Testis (tissue), 3 donors: ENCODE measurements around the gene DPP3. TPM values are rescaled to one million over a fixed set of nuclear protein-coding genes. Genes with fewer than 3 reads are reported as not detected.

Source experiments
- DNase-seq: peaks from one replicate; pipeline ENCODE4 v3.0.0-alpha.2; 2019
- H3K27ac ChIP-seq, 2 donors: fragments of 200-600 bp; sonication (generic); one replicate each; pipeline ENCODE4 v1.5.1; 2019
- H3K27me3 ChIP-seq: fragments of 200-600 bp; sonication (generic); one replicate; pipeline ENCODE4 v1.5.1; 2019
- H3K36me3 ChIP-seq: fragments of 200-600 bp; sonication (generic); one replicate; pipeline ENCODE4 v1.5.1; 2017; ENCODE audit warnings: low read depth; ENCODE audit errors: missing control alignments
- H3K4me1 ChIP-seq: fragments of 200-600 bp; sonication (generic); one replicate; pipeline ENCODE4 v1.5.1; 2019
- H3K4me3 ChIP-seq, 2 donors: fragments of 200-600 bp; sonication (generic); one replicate each; pipeline ENCODE4 v1.5.1; 2017 to 2019
- H3K9me3 ChIP-seq: fragments of 200-600 bp; sonication (generic); one replicate; pipeline ENCODE4 v1.5.1; 2017
- POLR2A ChIP-seq: fragments of 450-650 bp; IDR thresholded peaks from one replicate; pipeline ENCODE4 v1.6.1; 2017; ENCODE audit warnings: antibody characterized with exemption, mild to moderate bottlenecking, moderate library complexity
- WGBS, 2 donors: methylation state at CpG; one replicate each; pipeline ENCODE4 v1.1.5; 2018; 5-methylcytosine and 5-hydroxymethylcytosine counted together
- intact Hi-C: fragments of 100-400 bp; cut with DNase I; formaldehyde crosslinking; loops from one replicate; pipeline ENCODE4 v1.15.1; 2023; ENCODE audit warnings: low total_unique reads
- polyA plus RNA-seq: library from polyadenylated mRNA; stranded (reverse); fragments of 350-450 nt; fragmentation: Illumina TruSeq; extraction: RNeasy Lipid Tissue Mini Kit (QIAGEN cat#74804); gene quantifications from one replicate; pipeline ENCODE4 v1.2.3, GENCODE V29; 2014; ENCODE audit warnings: low read depth, low replicate concordance; ENCODE audit not compliant: insufficient read depth
- total RNA-seq, 2 donors: library from RNA; depleted of rRNA; stranded (reverse); fragments of >200 nt; gene quantifications; one replicate each; pipeline ENCODE4 v1.2.3, GENCODE V29; 2016
- TF ChIP-seq, protein P1 (sequence below), 3 experiments: fragments of 450-650 bp in 2 of 3; fragments of 200-600 bp in 1 of 3; sonication (generic) in 1 of 3; IDR thresholded peaks; one replicate each; pipeline ENCODE4 v1.5.1; 2016 to 2019; ENCODE audit warnings: antibody characterized with exemption in 3 of 3, mild to moderate bottlenecking in 2 of 3, moderate library complexity in 1 of 3

Gene DPP3
- total and polyA plus RNA-seq, 3 donors from 2014 or later = 24.8 to 31.0 (median 29.3) TPM

DNA sequence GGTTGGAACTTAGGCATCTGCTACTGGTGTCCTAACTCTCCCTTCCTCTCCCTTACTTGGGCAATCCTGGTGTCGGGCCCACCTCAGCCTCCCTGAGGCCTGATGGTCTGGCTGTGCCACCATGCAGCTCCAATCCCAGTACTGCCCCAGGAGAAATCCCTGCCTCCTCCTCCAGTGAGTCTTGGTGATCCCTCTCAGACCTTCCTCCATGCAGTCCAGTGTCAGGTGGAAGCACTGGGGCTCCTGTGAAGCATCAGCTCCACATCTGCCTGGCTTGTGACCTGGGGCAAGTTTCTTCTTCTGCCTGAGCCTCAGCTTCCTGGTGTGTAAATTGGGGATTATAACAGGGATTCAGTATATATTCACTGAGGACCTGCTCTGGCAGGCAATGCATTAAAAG is 15.3 kb upstream of the DPP3 start:
- TF ChIP-seq, protein P1, sequence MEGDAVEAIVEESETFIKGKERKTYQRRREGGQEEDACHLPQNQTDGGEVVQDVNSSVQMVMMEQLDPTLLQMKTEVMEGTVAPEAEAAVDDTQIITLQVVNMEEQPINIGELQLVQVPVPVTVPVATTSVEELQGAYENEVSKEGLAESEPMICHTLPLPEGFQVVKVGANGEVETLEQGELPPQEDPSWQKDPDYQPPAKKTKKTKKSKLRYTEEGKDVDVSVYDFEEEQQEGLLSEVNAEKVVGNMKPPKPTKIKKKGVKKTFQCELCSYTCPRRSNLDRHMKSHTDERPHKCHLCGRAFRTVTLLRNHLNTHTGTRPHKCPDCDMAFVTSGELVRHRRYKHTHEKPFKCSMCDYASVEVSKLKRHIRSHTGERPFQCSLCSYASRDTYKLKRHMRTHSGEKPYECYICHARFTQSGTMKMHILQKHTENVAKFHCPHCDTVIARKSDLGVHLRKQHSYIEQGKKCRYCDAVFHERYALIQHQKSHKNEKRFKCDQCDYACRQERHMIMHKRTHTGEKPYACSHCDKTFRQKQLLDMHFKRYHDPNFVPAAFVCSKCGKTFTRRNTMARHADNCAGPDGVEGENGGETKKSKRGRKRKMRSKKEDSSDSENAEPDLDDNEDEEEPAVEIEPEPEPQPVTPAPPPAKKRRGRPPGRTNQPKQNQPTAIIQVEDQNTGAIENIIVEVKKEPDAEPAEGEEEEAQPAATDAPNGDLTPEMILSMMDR (IDR thresholded peaks at IDR 0.05) = no peak
- TF ChIP-seq POLR2A = no peak
- H3K4me1 ChIP-seq = peaks cover 10% of the 10 kb centered on the region
- H3K27me3 ChIP-seq = no peaks in the 10 kb centered on the region
- no peak overlapping the region for H3K27ac ChIP-seq
- H3K9me3 ChIP-seq = no peaks in the 10 kb centered on the region
- 73 to 91% methylated on average over 1 of the region's 1 CpG for WGBS, 2 donors
- H3K4me3 ChIP-seq = no peak overlapping the region
- DNase-seq = no peak
- no peaks in the 10 kb centered on the region for H3K36me3 ChIP-seq
- intact Hi-C loops = no loop called here

DNA sequence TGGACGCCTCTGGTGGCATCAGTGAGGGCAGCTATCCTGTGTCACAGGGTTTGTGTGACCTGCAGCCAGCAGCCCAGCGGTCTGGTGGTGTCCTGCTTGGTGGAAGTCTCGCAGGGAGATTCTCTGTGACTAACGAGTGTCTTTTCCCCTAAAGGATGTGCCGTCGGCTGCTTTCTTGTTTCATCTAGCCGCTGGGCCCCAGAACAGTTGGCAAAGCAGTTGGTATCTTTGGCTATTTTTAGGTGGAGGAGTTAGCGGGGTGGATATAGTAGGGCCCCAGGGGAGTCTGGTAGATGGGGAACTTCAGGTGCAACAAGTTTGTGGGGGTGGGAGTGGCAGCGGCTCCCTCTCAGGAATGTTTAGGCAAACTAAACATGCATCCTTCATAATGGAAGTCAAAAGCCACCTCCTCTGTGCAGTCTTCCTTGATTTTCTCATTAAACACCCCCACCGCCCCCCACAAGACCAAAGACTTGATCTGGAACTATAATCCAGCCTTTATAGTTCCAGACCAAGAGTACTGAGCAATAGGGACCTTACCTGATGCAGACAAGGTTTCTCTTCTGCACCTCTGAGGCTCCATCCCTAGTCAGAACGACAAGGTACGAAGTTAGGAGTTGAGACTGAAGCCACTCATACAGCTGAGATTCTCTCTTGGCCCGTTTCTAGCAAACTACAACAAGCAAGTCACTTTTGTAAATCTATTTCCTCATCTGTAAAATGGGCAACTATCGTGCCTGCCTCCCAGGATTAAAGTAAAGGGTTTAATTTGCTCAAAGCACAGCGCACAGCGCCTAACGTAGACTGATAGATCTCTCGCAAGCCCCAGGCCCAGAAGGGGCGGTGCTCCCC is 14.6 kb upstream of the DPP3 start:
- Histone ChIP-seq H3K36me3 (no peaks in the 10 kb centered on the region), H3K4me1 (peaks cover 10% of the 10 kb centered on the region), H3K9me3 (no peaks in the 10 kb centered on the region), H3K27ac (peak overlapping the region in 1 of 2 donors; percentile 78), H3K27me3 (no peaks in the 10 kb centered on the region), H3K4me3 (peak overlapping the region; percentile 65 to 75)
- DNase-seq = no peak
- whole genome bisulfite sequencing, 2 donors = 34 to 42% methylated on average over 19 of the region's 19 CpGs
- intact Hi-C loops = no loop called here
- TF ChIP-seq POLR2A = no peak
- TF ChIP-seq, protein P1 (IDR thresholded peaks at IDR 0.05) = no peak

DNA sequence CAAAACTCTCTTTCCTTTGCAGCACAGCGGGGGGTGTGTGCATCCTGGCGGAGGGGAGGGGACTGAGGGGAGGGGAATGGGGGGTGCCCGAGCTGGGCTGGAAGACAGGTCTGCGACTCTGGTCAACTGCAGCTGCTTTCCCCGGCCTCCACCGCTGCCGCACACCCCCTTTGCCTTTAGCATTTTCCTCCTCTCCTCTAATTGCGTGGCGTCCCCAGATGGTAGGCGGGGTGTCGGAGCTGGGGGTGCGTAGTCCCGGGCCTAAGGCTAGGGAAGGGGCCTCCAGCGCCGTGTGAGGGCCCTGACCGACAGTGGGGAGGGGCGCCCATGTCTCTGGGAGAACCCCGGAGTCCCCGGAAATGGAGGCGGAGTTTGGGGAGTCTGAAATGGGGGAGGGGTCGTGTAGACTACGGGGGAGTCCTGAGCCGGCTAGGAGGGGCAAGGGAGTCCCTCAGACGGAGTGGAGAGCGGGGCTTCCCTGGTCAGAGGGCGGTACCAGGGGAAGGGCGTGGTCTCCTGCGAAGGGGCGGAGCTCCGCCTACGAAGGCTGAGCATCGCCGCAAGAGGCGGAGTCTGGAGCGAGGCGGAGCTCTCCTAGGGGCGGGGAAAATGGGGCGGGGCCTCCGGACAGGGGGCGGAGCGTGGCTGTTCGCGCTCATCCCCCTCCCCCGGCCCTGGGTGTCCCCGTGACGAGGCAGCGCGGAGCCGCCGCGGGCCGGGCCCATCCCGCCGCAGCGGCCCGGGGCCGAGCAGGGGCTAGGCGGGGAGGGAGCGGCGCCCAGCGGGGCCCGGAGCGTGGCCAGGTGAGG is 13.8 kb upstream of the DPP3 start, which contains the start of gene PELI3:
Gene PELI3 (plus strand): TSS at position 681 of the 809 bp plus-strand sequence. CDS start 1,224 bp downstream, outside the sequence.
- peak; percentile 93 for DNase-seq
- H3K36me3 ChIP-seq = no peaks in the 10 kb centered on the region
- no peaks in the 10 kb centered on the region for H3K27me3 ChIP-seq
- intact Hi-C loops = no loop called here
- peak within 1 kb of the TSS; percentile 56 to 78 for H3K27ac ChIP-seq
- peaks cover 10% of the 10 kb centered on the region for H3K4me1 ChIP-seq
- no peaks in the 10 kb centered on the region for H3K9me3 ChIP-seq
- TF ChIP-seq POLR2A = no peak
- TF ChIP-seq, protein P1 (IDR thresholded peaks at IDR 0.05) = no peak
- WGBS, 2 donors = 1% methylated on average over 21 to 43 of the region's 63 CpGs
- H3K4me3 ChIP-seq = peak within 1 kb of the TSS; percentile 65 to 75

DNA sequence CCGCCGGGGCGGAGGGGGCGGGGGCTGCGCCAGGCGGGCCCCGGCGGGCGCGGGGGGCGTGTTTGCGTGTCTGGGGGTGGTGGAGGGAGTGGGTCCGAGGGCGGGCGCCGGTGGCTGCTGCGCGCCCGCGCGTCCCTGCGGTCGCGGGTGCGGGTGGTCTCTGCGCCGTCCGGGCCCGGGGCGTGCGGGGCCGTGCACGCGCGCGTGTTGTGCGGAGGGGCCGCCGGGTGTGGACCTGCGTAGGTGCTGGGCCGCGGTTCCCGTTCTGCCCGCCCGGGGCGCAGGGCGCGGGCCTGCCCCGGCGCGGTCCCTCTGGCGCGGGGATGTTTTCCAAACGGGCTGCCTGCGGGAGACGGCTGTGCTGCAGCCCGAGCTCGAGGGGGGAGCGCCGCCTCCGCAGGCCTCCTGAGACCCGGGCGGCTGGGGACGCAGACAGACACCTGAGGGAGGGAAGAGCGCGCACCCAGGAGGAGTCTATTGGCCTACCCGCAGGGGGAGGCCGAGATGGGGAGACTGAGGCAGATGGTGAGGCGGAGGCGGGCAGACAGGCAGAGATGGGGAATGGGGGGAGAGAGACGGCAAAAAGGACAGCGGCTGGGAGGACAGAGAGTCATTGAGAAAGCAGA is 13.1 kb upstream of the DPP3 start:
- DNase-seq = peak; percentile 21
- intact Hi-C loops = no loop called here
- Histone ChIP-seq H3K27me3 (no peaks in the 10 kb centered on the region), H3K27ac (peak overlapping the region in 1 of 2 donors; percentile 78), H3K36me3 (no peaks in the 10 kb centered on the region), H3K9me3 (no peaks in the 10 kb centered on the region), H3K4me3 (peak overlapping the region; percentile 63 to 75), H3K4me1 (peaks cover 10% of the 10 kb centered on the region)
- TF ChIP-seq, protein P1 (IDR thresholded peaks at IDR 0.05) = peak in 1 of 3 experiments; percentile 15
- TF ChIP-seq POLR2A = no peak
- WGBS, 2 donors = 1 to 5% methylated on average over 11 to 58 of the region's 72 CpGs
